ENCODE results near the gene PJVK.

The PJVK gene

DNA sequence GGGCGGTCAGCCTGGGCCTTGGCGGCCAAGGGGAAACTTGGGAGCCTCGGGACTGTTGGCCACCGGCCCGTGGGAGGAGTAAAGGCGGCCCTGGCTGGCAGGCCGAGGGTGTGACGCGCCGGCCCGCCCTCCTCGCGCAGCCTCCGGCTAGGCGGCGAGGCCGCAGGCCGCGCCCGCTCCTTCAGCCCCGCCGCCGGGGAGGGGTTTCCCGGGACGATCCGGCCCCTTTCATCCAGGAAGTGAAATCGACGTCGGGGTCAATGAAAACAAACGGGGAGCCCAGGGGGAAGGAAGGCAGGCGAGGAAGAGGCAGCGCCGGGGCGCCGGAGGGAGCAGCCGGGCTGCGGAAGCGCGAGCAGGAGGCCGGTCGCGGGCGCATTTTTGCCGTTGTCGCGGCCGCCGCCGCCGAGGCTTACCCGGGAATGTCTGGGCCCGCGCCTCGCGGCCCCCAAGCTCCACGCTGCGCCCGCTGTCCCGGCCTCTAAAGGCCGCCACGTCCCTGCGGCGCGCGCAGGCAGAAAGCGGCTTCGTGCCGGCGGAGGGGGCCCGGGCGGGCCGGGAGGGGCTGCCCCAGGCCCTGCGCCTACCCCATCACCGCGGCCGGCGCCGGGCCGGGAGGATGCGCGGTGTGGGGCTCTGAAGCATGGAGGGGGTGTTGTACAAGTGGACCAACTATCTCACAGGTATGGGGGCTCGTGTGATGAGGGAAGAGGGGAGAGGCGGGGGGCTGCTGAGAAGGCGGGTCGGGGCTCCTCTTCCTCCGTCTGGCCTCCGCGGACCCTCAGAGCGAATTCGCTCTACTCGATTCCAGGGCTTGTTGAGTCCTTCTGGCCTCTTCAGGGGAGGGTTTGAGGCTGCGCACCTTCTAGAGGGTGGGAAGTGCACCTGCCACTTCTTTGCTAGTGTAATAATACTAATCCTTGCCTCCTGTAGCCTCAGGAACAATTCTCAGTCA is 29.3 kb downstream of the PJVK start, which contains the start of gene PLEKHA3:
PLEKHA3 (plus strand) TSS at position 231 of the 955 bp plus-strand sequence; CDS start at position 644, 413 bp downstream.
- DNase-seq (ENCODE audit: low spot score): peak; percentile 76

DNA sequence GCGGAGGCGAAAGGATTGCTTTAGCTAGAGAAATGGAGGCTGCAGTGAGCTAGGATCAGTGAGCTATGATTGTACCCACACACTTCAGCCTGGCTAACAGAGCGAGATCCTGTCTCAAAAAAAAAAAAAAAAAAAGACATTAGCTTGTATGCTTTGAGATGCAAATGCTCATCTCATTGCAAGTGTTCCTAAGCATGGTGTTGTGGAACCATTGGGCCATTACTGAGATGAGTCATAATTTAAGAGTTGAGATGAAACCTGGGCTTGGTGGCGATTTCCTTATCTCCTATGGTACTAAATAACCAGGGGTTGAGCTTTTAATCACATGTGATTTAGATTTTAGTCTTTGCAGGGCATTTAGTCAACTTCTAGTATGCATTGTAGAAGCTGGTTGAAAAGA is 31.3 kb downstream of the PJVK start:
- DNase-seq (ENCODE audit: low spot score): no peak

DNA sequence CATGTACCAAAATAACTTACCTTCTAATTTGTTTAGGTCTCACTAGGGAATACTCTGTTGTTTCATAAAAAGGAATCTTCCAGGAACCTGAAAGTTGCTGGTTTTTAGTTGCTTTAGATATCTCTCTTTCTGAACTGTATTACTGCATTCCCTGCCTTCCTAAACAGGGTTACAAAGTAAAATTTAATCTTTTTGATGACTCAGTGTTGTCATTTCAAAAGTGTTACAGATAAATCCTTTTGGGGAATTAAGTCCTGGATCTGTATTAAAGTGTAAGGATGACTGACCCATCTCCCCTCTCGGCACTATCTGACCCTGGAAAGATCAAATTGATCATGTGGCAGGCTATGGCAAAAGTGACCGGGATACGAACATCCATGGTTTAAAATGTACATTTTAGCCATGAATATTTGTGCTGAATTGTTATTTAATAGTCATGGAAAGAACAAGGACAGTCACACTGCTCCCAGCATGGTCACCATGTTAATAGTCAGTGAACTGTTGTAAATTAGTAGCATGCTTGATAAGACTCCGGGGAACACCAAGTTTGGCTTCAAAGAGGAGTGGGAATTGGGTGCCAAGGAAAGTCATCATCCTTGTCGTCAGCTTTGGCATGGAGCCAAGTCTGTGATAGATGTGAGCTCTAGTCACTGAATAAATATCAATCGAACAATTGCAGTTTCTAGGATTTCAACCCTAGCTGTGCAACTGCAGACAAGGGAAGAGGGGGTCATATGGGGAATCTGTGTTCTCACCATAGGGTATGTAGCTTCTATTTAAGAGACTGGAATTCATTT is 33.3 kb downstream of the PJVK start:
- no peak for DNase-seq (ENCODE audit: low spot score)

DNA sequence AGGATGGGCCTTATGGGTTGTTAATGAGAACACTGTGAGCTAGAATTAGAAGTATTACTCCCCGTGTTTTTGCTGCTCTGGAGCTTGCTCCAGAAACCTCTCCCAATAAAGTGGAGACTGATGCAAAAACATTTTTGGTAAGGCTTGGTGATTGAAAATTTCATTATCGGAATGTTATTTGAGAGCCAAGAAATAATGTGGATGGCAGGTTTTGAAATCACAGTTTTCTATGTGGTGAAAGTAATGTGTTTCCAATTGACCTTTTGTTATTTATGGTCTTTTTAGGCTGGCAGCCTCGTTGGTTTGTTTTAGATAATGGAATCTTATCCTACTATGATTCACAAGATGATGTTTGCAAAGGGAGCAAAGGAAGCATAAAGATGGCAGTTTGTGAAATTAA is 34.2 kb downstream of the PJVK start:
- DNase-seq (ENCODE audit: low spot score): no peak

DNA sequence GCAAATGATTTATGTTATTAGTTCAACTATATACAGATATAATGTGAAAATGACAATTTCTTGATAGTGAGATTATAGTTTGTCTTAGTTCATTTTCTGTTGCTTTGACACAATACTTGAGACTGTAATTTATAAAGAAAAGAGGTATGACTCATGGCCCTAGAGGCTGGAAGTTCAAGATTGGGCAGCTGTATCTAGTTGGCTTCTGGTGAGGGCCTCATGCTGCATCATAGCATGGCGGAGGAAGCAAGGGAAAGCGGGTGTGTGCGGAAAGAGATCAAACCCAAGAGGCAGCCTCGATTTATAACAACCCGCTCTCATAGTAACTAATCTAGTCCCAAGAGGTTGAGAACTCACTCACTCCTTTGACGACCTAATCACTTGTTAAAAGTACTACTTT is 40.4 kb downstream of the PJVK start:
- DNase-seq (ENCODE audit: low spot score): no peak

DNA sequence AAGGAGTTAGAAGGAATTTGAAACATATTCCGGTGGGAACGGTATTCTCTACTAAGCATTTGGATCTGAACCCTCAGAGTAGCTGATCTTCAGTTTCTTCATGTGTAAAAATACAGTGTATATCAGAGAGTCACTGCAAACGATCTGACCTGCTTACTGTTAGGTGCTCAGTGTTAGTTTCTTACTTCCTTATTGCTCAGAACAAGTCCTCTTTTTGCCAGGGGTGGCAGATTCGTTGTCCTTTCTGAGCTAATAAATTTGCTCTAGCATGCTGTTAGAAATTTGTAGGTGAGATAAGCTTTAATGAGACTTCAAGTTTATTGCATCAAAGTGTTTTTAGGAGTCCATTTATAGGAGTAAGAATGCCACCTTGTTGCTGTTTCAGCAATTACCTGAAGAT is 44.9 kb downstream of the PJVK start:
- DNase-seq (ENCODE audit: low spot score): no peak

DNA sequence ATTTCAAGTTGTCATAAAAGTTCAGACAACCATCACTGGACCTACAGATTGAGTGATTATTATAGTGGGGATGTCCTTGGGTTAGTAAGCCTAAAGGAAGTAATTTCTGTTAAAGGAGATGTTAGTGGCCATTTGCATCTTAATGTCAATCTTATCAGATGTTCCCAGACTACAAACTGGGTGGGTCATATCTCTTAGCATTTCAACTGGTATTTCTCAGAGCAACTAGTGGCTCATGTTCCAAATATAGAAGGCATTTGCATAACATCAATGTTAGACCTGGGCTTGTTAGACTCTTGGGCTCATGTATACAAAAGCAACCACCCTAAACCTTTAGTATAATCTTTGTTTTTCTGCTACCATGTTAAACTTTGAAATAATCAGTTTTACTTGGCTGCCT is 47.0 kb downstream of the PJVK start:
- DNase-seq (ENCODE audit: low spot score): no peak

DNA sequence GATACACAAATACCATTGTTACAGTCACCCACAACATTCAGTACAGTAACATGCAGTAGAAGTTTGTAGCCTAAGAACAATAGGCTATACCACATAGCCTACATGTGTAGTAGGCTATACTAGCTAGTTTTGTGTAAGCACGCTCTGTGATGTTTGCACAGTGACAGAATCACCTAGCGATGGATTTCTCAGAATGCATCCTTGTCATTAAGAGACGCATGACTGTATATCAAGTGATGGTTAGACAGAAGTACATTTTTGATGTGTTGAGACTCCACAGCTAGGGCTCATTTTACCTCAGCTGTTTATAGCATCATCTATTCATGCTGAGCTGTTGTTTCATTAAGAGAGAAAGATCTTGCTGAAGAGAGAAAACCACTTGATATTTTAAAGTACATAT is 48.5 kb downstream of the PJVK start:
- no peak for DNase-seq (ENCODE audit: low spot score)

DNA sequence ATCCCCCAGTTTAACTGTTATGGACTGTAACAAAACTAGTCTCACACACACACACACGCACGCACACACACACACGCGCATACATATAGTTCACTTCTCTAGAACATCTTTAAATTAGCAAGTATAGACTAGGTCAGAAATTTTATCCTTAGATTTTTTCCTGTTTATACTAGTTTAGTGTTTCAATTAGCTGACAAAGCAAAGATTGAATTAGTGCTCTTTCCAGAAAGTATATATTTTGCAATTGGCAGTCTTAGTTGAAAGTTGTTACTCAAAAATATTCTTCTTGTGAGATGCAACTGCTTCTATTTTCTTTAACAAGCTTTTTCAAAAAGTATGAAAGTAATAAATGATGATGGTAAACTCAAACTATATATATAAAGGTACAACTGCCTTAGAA is 51.6 kb downstream of the PJVK start:
- no peak for DNase-seq (ENCODE audit: low spot score)

DNA sequence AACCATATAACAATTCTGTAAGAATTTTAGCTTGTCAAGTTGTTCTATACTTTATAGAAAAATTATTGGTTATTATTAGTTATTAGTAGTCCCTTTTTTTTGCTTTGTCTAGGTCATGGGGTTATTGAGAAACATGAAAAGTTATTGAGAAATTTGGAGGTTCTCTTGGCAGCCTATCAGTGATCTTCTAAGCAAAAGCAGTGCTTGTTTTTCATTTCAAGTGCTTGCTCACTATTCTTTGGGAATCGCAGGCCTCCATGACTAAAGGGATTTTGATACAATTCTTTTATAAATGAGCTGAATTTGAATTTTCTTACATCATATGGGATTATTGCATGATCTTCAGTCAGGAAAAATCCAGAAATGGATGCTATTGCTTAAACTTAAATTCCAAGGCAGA is 54.9 kb downstream of the PJVK start:
- no peak for DNase-seq (ENCODE audit: low spot score)

DNA sequence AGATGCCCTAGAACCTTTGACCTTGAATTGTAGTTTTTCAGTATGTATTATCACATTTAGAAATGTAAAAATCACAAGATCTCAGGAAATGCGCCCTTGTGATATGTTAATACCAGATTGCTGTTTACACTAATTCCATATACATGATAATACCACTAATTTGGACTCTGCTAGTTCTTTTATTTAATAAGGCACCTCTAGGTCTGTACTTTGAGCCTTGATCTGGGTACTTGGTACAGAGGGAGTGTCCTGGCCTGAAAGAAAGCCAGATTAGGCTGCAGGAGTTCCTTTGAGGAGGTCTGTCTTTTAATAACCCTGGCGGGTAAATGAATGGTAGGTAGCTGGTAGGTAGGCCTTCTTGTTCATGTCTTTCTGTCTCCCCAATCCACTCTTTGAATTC is 55.3 kb downstream of the PJVK start:
- DNase-seq (ENCODE audit: low spot score): no peak

DNA sequence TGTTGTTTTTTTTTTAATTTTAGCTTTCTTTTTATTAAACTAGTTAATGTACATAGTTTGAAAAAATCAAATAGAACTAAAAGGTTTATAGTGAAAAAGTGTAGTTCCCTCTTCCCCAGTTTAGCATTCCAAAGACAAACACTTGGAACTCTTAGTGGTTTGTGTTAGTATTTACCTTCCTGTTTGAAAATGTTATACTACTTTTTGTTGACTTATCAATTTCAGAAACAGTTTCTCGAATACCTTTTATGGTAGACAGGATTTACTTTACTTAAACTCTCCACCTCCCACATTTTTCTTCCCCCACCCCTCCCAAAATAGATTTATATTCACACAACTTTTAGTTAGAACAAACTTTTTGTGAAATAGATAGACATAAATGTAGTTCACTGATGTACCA is 55.8 kb downstream of the PJVK start:
- DNase-seq (ENCODE audit: low spot score): no peak

DNA sequence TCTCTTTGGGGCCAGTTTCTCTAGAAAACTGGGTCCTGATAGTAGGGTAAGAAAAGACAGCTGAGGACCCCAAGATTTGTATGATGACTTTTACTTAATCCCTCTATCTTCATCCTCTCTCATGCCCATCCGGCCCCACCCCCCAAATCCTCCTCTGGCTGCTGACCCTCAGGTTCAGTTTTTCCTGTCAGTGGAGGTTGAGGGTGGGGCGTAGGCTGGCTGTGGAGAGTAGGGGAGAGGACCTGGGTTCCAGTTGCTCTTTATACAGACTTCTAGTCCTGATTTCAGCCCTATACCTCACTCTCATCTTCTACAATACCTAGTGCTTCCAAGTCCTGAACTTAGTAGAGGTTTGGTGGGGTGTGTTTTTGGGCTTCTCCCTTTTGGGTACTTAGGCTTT is 57.5 kb downstream of the PJVK start:
- no peak for DNase-seq (ENCODE audit: low spot score)

DNA sequence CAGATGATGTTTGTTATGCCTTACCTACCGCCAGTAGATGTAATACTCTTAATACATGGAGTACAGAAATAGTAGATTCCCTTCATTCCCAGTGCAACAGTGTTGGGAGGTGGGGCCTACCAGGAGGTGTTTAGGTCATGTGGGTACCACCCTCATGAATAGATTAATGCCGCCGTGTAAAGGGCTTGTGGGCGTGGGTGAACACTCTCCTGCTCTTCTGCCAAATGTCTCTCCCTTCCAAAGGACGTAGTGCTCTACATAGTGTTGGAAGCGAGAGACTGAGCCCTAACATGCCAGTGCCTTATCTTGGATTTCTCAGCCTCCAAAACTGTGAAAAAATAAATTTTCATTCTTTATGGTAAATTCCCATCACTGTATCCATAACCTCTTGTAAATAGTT is 59.2 kb downstream of the PJVK start:
- no peak for DNase-seq (ENCODE audit: low spot score)

All from CD4-positive, alpha-beta T cell treated with Interleukin-6 at 100 ng/mL for 8 hours (primary cell).